ENCODE data around the gene PARVB.
A peak's percentile ranks its signal among the peaks of the same experiment; 100 is the strongest.
"Not testable (repeated sequence)": the region's sequence is repeated elsewhere in the genome, so short reads cannot be mapped to it uniquely, and the experiment has no call there.

PARVB gene

GRCh38 chr22:43998679-43999264 is 25.3 kb upstream of the PARVB start:
- DNase-seq, result no peak

- no peak for DNase-seq
Measured at GRCh38 chr22:43999378-43999777, 24.7 kb upstream of the PARVB start.

GRCh38 chr22:44000123-44000522 is 24.0 kb upstream of the PARVB start:
- no peak for DNase-seq

- DNase-seq, result no peak
Measured at GRCh38 chr22:44001521-44001920, 22.6 kb upstream of the PARVB start.

GRCh38 chr22:44002324-44002723 is 21.8 kb upstream of the PARVB start:
- DNase-seq, result no peak

GRCh38 chr22:44002997-44003396 is 21.1 kb upstream of the PARVB start:
- DNase-seq, result no peak

- no peak for DNase-seq
Measured at GRCh38 chr22:44003405-44004103, 20.5 kb upstream of the PARVB start.

GRCh38 chr22:44004104-44004460 is 20.0 kb upstream of the PARVB start:
- no peak for DNase-seq

GRCh38 chr22:44005524-44005923 is 18.6 kb upstream of the PARVB start:
- no peak for DNase-seq

GRCh38 chr22:44012162-44012561 is 11.9 kb upstream of the PARVB start:
- no peak for DNase-seq

- DNase-seq, result no peak
Measured at GRCh38 chr22:44012591-44012990, 11.5 kb upstream of the PARVB start.

- no peak for DNase-seq
Measured at GRCh38 chr22:44014241-44014640, 9.9 kb upstream of the PARVB start.

- not testable (repeated sequence) for DNase-seq
Measured at GRCh38 chr22:44016586-44016985, 7.5 kb upstream of the PARVB start.

GRCh38 chr22:44018594-44018993 is 5.5 kb upstream of the PARVB start:
- no peak for DNase-seq

- no peak for DNase-seq
Measured at GRCh38 chr22:44019416-44019815, 4.7 kb upstream of the PARVB start.

- no peak for DNase-seq
Measured at GRCh38 chr22:44019846-44020245, 4.3 kb upstream of the PARVB start.

- no peak for DNase-seq
Measured at GRCh38 chr22:44020981-44021380, 3.1 kb upstream of the PARVB start.

GRCh38 chr22:44023404-44024287 is 456 bp upstream of the PARVB start:
- peak; percentile 21 for DNase-seq

GRCh38 chr22:44025171-44026065 is 1.3 kb downstream of the PARVB start:
- DNase-seq, result no peak

GRCh38 chr22:44026066-44026629 is 2.0 kb downstream of the PARVB start:
- no peak for DNase-seq

- DNase-seq, result peak; percentile 61
Measured at GRCh38 chr22:44026630-44027511, 2.8 kb downstream of the PARVB start.

GRCh38 chr22:44028091-44028490 is 4.0 kb downstream of the PARVB start:
- DNase-seq, result no peak
